ENCODE data around the gene TPPP3.

Gene TPPP3

DNA sequence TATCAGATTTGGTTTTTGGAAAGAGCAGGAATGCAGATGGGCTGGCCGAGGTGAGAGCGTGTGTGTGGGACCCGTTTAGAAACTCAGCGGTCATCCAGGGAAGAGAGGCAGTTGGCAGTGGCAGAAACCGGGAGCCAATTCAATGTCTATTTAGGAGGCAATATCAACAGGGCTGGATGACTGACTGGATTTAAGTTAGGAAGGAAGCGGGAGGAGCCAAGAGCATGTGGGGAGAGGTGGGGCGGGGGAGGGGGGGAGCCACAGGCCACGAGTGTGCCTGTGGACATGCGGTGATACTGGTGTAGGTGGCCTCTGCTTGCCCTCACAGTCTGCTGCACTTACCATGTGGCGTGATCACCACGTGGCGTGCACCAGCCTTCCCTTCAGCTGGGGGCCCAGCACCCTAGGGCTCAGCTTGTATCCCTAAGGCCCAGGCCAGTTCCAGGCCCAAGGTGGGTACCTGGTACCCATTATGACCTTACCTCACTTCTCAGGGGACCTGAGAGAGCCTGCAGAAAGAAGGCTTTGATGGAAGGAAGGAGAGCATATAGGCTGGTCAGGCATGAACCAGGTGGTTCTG, 10.8 kb upstream of the TPPP3 start:
- DNase-seq = no peak

- DNase-seq = no peak
These were observed 7.6 kb upstream of the TPPP3 start for GRCh38 chr16:67400901-67401300.

- no peak for DNase-seq
These were observed 6.7 kb upstream of the TPPP3 start for GRCh38 chr16:67399749-67400704.

GRCh38 chr16:67399218-67399733, 6.0 kb upstream of the TPPP3 start:
- DNase-seq = peak; percentile 41 to 60

- no peak for DNase-seq
These were observed 5.4 kb upstream of the TPPP3 start for GRCh38 chr16:67398546-67399217.

DNA sequence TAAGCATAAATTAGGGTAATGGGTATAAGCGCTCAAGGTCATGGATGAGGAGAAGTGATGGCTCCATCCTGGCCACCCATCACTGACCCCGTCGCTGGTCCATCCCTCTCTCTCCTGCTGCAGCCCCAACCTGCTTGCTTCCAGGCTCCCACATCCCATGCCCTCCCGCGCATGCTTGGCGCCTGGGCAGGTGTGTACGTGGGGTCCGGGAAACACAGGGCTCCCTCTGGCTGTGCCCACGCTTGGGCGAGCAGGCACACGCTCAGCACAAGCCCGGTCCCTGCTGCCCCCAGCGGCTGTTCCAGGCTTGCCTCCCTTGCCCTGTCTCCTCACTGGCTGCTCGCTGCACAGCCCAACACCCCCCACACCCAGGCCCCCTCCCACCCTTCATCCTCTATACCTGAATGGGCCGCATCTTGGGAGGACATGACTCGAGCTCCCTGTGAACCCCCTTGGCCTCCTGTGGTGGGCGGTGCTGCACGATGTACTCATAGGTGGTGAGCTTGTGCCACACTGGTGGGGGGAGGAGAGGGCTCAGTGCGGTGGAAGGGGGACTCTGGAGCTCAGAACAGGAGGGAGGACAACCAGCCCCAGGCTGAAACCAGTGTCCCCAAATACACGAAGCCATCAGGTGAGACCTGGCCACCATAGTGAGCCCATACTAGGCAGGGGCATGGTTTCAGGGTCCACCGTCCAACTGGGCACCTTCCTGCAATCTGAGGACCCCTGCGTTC, 4.7 kb upstream of the TPPP3 start:
- DNase-seq = no peak

GRCh38 chr16:67397036-67397801, 3.9 kb upstream of the TPPP3 start:
- no peak for DNase-seq

GRCh38 chr16:67396159-67397035, 3.1 kb upstream of the TPPP3 start:
- no peak for DNase-seq

DNA sequence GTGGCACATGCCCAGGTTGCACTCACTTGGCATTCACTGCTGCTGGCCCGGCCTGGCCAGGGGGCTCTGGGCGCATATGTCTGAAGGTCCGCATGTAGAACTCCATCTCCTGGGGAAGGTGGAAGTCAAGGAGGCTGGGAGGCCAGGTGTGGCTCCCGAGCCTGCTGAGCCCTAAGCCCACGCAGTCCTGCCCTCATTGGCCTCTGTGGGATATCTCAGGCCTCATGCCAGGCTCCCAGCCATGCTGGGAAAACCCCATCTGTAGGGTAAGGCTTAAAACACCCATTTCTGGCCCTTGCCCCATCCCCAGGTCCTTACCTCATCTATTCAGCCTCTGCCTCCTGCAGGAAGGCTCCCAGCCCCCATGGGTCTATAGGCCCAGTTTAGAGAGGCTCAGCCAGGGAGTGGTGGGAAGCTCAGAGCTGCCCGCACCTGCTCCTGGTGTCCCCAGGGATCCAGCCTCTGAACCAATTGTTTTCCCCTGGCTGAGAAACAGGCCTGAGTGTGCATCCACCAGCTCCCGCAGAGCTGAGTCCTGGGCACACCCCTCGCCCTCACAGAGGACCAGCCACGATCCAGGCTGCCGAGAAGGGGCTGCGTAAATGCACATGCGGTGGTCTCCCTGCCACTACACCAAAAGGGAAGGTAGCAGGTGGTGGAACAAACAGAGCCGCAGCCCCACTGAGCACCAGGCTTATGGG, 2.3 kb upstream of the TPPP3 start:
- DNase-seq = no peak

DNA sequence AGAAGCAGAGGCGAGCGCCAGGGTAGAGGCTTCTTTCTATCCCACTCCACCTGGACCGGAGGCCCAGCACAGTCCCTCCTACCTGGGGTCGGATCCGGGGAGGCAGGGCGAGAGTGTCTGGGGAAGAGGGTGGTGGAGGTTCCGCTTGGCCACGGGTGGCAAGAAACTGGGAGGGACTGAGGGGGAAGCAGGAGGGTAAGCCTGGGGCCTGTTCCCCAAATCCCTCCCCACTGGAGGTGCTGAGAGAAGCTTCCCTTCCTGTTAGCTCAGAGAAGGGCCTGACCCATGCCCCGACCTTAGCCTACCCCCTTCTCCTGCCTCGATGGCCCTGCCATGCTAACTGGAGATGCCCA, 1.8 kb upstream of the TPPP3 start:
- peak in 1 of 2 donors; percentile 30 for DNase-seq

DNA sequence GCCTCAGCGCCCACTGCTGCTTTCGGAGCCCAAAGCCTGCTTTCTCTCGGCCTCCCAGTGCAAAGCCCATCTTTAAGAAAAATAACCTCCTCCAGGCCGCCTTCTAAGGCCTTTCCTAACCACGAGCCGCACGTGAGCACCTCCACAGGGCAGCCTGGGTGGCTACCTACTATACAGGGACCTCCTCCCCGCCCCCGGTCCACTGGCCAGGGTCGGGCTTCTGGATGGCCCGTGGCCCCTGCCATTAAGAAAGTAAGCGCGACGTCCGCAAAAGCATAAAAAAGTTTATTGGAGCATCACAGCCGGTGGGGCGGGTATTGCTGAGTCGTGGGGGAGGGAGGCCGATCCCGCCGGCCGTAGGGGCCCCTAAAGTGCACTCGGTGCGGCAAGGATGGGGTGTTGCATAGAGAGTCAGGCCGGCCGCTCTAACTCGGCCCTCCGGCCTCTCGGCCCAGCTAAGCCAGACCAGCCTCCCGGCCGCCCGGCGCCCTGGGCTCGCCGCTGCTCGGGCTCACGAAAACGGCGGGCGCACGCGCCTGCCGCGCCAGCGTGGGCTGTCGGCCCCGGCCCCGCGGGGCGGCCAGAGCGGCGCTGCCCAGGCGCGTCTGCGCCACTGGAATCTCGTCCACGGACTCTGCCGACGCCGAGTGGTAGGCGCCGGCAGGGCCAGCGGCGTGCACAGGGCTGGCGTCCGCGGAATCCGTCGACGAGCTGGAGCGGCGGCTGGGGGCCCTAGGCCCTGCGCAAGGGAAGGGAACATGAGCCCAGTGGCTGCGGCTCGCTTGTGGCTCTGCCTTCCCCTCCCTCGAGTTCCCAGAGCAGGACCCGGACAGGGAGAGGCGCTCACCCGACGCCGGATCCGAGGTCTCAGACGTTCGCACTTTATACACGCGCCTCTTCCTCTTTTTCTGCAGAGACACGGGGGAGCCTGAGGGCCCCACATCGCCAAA, 1.1 kb upstream of the TPPP3 start:
- DNase-seq = peak; percentile 53 to 61

GRCh38 chr16:67393788-67394154, 473 bp upstream of the TPPP3 start:
- no peak for DNase-seq

DNA sequence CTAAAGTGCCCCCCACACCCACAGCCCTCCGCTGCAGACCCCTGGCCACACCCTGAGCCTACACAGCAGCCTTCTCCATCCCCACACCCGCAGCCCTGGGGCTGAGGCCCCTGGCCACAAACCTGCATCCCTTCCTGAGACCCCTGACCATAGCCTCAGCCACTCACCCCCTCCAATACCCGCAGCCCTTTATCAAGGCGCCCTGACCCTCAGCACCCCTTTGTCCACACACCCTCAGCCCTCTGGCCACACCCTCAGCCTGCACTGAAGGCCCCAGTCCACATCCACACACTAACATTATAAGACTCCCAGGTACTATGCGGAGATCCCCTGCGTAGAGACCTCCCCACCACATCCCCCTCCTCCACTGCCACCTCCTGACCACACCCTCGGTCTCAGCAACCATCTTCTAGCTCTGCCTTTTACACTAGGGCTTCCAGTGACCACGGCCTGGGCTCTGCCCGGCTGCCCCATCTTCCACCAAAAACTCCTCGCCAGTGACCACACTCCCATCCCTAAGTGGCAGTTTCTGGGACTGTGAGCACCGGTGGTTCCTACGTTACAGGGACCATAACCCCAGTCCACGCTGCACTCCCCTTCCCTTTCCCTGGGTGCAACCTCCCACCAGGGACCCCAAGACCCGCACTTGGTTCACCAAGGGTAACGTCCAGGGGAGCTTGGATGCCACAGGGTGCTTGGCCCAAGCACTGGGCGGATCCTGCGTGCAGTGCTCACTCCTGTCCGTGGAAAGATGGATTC, 818 bp downstream of the TPPP3 start:
- DNase-seq = no peak

DNA sequence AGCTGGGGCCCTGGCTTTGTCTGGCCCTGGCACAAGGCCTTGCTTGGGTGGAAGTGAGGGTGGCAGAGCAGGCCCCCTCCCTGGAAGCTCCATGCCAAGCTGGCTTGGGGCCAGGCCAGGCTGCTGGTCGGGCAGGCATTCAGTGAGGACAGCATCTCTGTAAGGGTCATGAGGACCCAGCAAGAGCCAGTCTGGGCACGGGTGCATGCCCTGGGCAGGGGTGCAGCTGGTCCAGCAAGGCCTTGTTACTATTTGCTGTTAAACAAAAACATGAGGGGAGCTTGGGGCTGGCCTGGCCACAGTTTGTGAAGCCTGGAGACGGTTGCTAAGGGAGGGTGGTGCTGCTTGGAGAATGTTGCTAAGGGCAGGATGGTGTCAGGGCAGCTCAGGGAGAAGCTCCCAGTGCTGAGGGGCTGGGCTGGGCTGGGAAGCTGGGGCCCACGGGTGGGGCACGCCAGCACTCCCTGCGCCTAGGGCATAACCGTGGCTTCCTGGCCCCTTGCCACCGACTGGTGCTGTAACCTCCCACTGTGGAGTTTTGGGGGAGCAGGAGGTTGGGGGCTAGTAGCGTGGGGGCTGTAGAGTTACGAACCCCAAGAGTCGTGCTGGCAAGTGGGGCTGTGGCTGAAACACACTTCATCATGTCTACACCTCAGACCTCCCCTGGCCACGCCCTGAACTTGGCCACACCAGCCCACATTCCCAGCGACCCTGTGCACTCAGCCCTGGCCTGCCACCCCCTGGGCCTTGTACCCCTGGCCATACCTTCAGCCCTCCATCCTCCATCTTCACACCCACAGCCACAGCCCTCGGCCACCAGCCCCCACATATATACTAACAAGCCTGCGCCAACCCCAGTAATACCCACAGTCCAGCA, 1.6 kb downstream of the TPPP3 start:
- DNase-seq = no peak

DNA sequence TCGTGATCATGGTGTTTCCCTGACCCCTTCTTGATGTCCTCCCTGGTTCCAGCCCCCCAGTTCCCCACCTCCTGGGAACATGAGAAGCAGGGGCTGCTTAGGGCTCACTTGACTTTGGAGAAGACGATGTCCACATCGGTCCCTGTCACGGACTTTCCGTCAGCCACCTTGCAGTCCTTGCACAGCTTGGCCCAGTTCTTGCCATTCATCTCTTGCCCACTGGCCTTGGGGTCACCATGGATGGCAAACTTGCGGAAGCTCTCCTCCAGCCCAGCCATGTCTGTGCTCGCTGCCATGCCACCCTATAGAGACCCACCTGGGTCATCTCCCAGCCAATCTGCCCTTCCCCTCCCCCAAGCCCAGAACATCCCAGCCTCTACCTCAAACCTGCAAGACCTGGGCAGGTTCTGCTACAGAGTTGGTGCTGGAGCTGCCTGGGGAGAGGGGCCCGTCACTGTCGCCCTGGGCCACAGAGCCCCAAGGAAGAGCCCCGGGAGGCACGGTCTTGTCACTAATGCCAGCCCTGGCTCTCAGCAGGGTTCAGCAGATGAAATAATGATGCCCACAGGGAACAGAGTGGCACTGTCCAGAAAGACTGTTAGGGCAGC, 2.4 kb downstream of the TPPP3 start:
- DNase-seq = no peak

GRCh38 chr16:67389911-67390815, 3.1 kb downstream of the TPPP3 start:
- peak; percentile 96 to 98 for DNase-seq
